Measurements from ENCODE around the gene CACNA2D3.
"Not testable (repeated sequence)": the region's sequence is repeated elsewhere in the genome, so short reads cannot be mapped to it uniquely, and the experiment has no call there.

CACNA2D3 gene

DNA sequence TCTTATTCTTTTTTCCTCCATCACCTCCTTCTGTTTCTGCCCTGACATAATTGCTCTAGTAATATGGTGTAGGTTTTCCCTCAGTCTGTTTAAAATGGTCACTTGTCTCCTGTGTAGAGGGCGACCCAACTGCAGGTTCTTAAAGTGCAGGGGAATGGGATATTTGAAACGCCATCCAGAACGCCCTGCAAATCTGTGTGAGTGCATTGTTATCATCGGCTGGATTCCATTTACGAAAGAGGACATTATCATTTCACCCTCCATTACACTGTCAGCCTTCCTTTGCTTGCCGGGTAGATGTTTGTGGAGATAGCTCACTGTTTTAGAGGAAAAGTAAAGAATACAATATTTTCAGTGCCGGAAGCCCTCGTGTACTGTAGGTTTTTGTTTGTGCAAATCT is 451.5 kb downstream of the CACNA2D3 start:
- no peak for DNase-seq (ENCODE audit: low read depth in 2 of 2)

DNA sequence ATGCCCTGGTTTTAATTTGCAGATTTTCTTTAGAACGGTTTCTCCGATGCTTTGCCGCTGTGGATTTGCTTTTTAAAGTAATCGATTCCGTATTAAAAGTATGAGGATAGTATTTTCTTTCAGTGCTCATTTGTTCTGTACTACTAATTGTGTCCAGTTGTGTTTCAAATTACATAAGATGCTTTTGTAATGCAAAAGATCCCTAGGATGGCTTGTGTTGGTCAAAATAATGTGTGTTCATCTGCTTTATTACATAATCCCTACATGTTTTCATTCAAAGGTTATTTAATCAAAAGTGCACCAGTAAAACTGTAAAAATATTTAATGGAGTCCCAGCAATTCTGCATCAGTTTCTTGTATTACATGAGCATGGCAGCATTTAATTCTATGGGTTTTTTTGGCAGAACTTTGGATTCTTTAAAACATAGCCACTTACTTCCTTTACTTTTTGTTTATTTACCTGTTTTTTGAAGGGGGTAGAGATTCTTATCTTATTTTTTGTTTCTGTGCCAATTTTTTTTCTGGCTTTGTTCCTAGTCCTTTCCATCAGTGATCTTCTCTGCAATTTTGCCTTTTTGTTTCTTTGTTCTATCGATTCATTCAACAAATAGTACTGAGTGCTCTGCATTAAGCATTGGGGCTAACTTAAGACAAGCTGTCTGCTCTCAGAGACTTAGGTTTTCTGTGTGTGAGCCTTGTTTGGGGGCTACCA is 452.7 kb downstream of the CACNA2D3 start:
- no peak for DNase-seq (ENCODE audit: low read depth in 2 of 2)

DNA sequence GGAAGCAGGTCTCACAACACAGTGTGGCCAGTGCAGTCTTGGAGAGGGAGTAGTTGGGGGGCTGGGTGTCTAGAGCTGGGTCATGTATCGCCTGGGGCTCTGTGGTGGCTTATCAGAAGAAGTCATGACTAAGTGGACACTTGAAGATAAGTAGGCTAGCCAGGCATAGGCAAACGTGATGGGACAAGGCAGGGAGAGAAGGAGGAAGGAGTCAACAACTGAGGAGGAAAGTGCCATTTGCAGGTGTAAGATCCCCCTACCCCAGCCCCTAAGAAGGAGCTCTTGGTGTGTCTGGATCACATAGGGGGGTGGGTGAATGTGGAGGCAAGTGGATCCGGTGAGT is 453.2 kb downstream of the CACNA2D3 start:
- no peak for DNase-seq (ENCODE audit: low read depth in 2 of 2)

DNA sequence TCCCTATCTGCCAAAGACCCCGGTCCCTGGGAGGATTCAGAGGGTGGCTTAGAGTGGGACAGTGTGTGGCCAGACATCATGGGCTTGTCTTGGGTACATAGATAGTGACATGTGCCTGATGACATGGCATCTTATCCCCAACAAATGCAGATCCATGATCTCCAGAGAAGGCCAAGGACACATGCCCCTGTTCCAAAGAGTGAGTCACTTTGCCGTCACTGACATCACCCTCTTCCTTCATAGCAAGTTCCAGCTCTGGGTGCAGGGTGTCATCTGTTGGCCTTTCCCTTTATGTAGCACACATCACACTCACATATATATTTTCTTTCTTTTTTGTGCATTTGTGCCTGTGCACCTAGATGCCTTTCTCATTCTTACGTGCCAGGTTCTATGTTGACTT is 455.0 kb downstream of the CACNA2D3 start:
- DNase-seq (ENCODE audit: low read depth in 2 of 2), result no peak

DNA sequence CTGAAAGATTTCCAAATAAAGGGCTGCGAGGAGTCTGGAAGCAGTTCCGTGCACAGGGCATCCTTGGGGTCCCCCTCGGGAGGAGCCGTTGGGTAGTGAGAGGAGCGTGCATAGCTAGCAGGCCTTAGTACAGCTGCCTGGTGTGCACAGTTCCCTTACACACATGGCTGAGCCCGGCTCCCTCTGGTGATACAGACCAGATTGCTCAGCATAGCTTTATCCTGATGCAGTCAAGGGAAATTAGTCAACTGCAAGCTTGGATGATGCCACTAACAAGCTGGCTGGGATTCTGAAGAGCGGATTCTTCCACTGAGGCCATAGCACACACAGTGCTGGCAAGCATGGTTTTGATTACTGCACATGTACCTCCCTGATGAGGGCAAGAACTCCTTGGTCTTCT is 456.1 kb downstream of the CACNA2D3 start:
- no peak for DNase-seq (ENCODE audit: low read depth in 2 of 2)

DNA sequence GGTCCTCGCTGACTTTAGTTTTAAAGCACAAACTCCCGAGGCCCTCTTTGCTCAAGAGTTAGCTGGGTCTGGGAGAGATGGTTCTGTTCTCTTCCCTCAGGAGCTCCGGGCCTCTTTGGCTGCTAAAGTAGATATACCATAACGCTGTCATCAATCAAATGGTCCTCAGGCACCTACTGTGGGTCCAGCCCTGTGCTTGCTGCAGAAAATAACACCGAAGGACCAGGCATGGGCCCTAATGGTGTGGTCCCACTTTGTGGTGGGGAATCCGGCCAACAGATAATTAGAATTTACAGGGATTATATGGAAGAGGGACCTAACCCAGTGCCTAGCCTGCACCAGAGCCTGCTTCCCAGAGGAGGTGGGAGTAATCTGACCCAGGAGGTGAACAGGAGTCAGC is 458.1 kb downstream of the CACNA2D3 start:
- DNase-seq (ENCODE audit: low read depth in 2 of 2), result no peak

GRCh38 chr3:54582424-54582823 is 460.1 kb downstream of the CACNA2D3 start:
- DNase-seq (ENCODE audit: low read depth in 2 of 2), result no peak

GRCh38 chr3:54591157-54591556 is 468.8 kb downstream of the CACNA2D3 start:
- DNase-seq (ENCODE audit: low read depth in 2 of 2), result no peak

GRCh38 chr3:54593653-54594052 is 471.3 kb downstream of the CACNA2D3 start:
- DNase-seq (ENCODE audit: low read depth in 2 of 2), result no peak

- no peak for DNase-seq (ENCODE audit: low read depth in 2 of 2)
Measured at GRCh38 chr3:54596087-54596486, 473.7 kb downstream of the CACNA2D3 start.

DNA sequence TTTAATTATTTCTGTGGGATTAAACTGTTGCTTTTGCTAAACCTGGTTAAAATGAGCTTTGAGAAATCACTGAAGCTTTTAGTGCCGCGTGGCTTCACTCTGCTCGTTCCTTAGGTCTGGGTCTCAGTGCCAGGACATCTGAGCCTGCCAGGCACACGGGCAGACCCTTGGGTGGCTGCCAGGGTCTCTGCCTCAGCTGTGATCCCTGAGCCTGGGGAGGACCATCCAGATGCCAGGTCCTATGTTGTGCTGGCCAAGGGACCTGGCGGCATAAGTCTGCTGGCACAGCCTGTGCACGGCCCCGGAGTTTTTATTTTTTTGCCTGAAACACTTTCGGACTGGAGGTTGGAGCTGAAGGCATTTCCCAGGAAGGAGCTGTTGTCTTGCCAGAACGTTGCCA is 477.4 kb downstream of the CACNA2D3 start:
- DNase-seq (ENCODE audit: low read depth in 2 of 2), result no peak

GRCh38 chr3:54600441-54601204 is 478.3 kb downstream of the CACNA2D3 start:
- DNase-seq (ENCODE audit: low read depth in 2 of 2), result no peak

DNA sequence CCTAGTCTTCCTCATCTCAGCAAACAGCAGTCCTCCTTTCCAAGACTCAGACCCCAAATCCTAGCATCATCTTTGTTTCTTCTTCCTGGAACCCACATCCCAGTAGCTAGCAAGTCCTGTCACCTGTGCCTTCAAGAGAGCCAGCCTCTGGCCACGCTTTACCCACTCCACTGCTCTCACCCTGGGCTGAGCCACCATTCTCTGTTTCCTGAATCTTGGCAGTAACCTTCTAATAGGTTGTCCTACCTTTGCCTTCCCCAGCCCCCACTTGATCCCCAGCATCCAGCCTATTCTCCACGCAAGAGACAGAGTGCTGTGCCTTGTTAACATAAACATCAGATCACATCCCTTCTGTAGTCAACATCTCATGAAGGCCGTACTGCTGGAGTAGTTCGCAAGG is 482.1 kb downstream of the CACNA2D3 start:
- no peak for DNase-seq (ENCODE audit: low read depth in 2 of 2)

GRCh38 chr3:54608041-54608440 is 485.7 kb downstream of the CACNA2D3 start:
- no peak for DNase-seq (ENCODE audit: low read depth in 2 of 2)

GRCh38 chr3:54619053-54619452 is 496.7 kb downstream of the CACNA2D3 start:
- DNase-seq (ENCODE audit: low read depth in 2 of 2), result no peak

GRCh38 chr3:54619531-54619930 is 497.2 kb downstream of the CACNA2D3 start:
- no peak for DNase-seq (ENCODE audit: low read depth in 2 of 2)

DNA sequence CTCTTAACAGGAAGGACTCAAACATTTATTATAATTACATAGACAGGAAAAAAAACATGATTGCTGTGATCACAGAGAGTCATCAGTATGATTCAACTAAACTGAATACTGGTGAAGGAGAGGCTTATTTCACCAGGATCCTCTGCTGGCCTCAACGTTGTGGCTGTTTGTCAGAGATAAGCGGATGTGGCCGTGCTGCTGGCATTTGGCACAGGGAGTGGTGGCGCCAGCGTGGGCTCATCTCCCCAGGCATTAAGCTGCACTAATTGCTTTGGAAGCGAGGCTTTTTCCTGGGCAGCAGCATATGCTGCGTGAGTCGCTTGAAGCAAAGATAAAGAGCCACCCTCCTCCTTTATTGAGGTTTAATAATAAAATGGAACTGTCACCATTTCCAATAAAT is 498.8 kb downstream of the CACNA2D3 start:
- no peak for DNase-seq (ENCODE audit: low read depth in 2 of 2)

DNA sequence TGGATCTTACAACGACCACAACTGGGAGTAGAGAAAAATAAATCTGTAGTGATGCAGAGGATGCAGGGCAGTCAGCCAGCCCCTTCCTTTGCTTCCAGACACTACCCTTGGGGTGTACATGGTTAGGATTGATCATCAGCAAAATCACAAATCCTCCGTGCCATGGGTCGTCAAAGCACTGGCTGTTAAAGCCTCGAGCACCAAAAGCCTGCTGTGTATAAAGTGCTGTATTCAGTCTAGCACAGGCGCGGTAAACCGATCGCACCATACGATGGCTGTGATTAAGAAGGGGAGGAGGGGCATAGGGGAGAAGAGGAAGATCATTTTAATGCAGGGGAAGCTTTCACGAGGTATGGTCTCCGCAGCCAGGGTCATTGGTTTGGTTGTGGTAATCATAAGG is 500.3 kb downstream of the CACNA2D3 start:
- no peak for DNase-seq (ENCODE audit: low read depth in 2 of 2)

GRCh38 chr3:54625805-54626787 is 503.7 kb downstream of the CACNA2D3 start:
- no peak for DNase-seq (ENCODE audit: low read depth in 2 of 2)

GRCh38 chr3:54628888-54629441 is 506.6 kb downstream of the CACNA2D3 start:
- no peak for DNase-seq (ENCODE audit: low read depth in 2 of 2)

DNA sequence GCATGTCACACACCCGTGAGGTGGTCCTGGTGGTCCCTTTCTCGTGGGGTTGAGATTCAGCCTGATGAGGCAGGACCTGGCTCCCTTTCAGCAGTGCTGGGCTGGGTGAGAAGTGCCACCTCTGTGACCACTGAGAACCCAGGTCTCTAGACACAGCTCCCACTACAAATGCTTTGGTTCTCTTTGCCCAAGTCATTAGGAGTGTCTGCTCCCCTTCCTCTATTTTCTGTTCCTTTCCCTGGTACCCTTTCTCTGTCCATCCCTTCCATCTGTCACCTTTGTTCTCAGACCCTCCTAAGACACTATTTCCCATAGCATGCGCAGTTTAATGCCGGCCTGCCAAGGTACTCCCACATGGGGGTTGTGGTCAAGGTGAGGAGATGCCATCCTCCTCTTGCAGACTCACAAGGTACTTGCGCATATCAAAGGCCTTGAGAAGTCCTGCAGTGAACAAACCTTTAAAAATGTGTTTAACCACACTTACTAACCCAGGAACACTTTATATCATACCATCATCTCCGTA is 507.8 kb downstream of the CACNA2D3 start:
- no peak for DNase-seq (ENCODE audit: low read depth in 2 of 2)

DNA sequence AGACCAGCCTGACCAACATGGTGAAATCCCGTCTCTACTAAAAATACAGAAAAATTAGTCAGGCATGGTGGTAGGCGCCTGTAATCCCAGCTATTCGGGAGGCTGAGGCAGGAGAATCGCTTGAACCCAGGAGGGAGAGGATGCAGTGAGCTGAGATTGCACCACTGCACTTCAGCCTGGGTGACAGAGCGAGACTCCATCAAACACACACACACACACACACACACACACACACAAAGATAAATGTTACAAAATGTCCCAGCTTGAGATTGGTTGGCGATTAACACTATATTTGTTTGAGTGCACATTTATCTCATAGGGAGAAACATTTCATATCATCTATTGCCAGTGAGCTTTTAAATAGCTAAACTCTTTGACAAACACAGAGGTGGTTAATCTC is 508.6 kb downstream of the CACNA2D3 start:
- DNase-seq (ENCODE audit: low read depth in 2 of 2), result not testable (repeated sequence)

Measured in stimulated activated CD8-positive, alpha-beta memory T cell treated with anti-CD3 and anti-CD28 coated beads, Interleukin-7, amount 100 ng/mL, for 4 hours (primary cell).